ENCODE measurements around the gene GLO1. TPM values are rescaled to one million over a fixed set of nuclear protein-coding genes. Genes with fewer than 3 reads are reported as not detected.

GLO1 gene
- total RNA-seq, 1 experiment from 2014 or later: 155 TPM

GRCh38 chr6:38684237-38684636, 18.7 kb downstream of the GLO1 start:
- Histone ChIP-seq H3K9me3 (no peaks in the 10 kb centered on the region), H3K36me3 (ENCODE audit: control insufficient read depth, insufficient read depth, low read length) (peaks cover 3% of the 10 kb centered on the region), H3K4me1 (no peaks in the 10 kb centered on the region), H3K27me3 (replicated peaks; ENCODE audit: control insufficient read depth, insufficient read depth, low read length) (no peaks in the 10 kb centered on the region), H3K4me3 (ENCODE audit: low read depth, low read length) (no peak overlapping the region)
- peaks cover 26% of the 10 kb centered on the region for H3K36me3 Mint-ChIP-seq (ENCODE audit: insufficient read depth, unreplicated experiment)
- ChIA-PET POLR2A (no interaction called here), CTCF (no interaction called here)
- no peak overlapping the region for H3K27ac Mint-ChIP-seq (ENCODE audit: unreplicated experiment)
- peaks cover 9% of the 10 kb centered on the region for H3K4me1 Mint-ChIP-seq (ENCODE audit: low read depth, unreplicated experiment)
- H3K9me3 Mint-ChIP-seq (ENCODE audit: unreplicated experiment): no peaks in the 10 kb centered on the region
- no peak for DNase-seq
- H3K27me3 Mint-ChIP-seq (ENCODE audit: insufficient read depth, unreplicated experiment): no peaks in the 10 kb centered on the region
- intact Hi-C loops (cut with micrococcal nuclease; ENCODE audit: unreplicated experiment): no loop called here
- H3K4me3 Mint-ChIP-seq (ENCODE audit: unreplicated experiment): no peak overlapping the region
- no TSS peak for BruUV-seq (replicated peaks)
- TF ChIP-seq CTCF (IDR thresholded peaks at IDR 0.05; ENCODE audit: insufficient read depth in 1 of 2, low read depth in 1 of 2, low read length in 1 of 2, severe bottlenecking in 1 of 2, unreplicated experiment in 1 of 2): no peak

- CTCF ChIA-PET: no interaction called here
- H3K27me3 Mint-ChIP-seq (ENCODE audit: insufficient read depth, unreplicated experiment): no peaks in the 10 kb centered on the region
- POLR2A ChIA-PET: no interaction called here
These were observed 21.1 kb downstream of the GLO1 start for GRCh38 chr6:38681850-38682249.

GRCh38 chr6:38679668-38680067, 23.3 kb downstream of the GLO1 start:
- no peak overlapping the region for H3K4me3 ChIP-seq (ENCODE audit: low read depth, low read length)
- no TSS peak for BruUV-seq (replicated peaks)
- H3K9me3 ChIP-seq: no peaks in the 10 kb centered on the region
- H3K36me3 ChIP-seq (ENCODE audit: control insufficient read depth, insufficient read depth, low read length): peaks cover 1% of the 10 kb centered on the region
- Mint-ChIP-seq H3K27ac (ENCODE audit: unreplicated experiment) (no peak overlapping the region), H3K4me1 (ENCODE audit: low read depth, unreplicated experiment) (no peaks in the 10 kb centered on the region), H3K27me3 (ENCODE audit: insufficient read depth, unreplicated experiment) (no peaks in the 10 kb centered on the region), H3K9me3 (ENCODE audit: unreplicated experiment) (no peaks in the 10 kb centered on the region), H3K4me3 (ENCODE audit: unreplicated experiment) (no peak overlapping the region), H3K36me3 (ENCODE audit: insufficient read depth, unreplicated experiment) (peaks cover 55% of the 10 kb centered on the region)
- no peaks in the 10 kb centered on the region for H3K4me1 ChIP-seq
- intact Hi-C loops (cut with micrococcal nuclease; ENCODE audit: unreplicated experiment): loop anchor here (10.0 kb wide), 1 partner anchor 255 kb away; no protein-coding TSS in a partner anchor
- TF ChIP-seq CTCF (IDR thresholded peaks at IDR 0.05; ENCODE audit: insufficient read depth in 1 of 2, low read depth in 1 of 2, low read length in 1 of 2, severe bottlenecking in 1 of 2, unreplicated experiment in 1 of 2): no peak
- no peak for DNase-seq
- CTCF ChIA-PET: no interaction called here
- no peaks in the 10 kb centered on the region for H3K27me3 ChIP-seq (replicated peaks; ENCODE audit: control insufficient read depth, insufficient read depth, low read length)
- POLR2A ChIA-PET: no interaction called here

More at GRCh38 chr6:38681850-38682249, 21.1 kb downstream of the GLO1 start:
- Mint-ChIP-seq H3K27ac (ENCODE audit: unreplicated experiment) (no peak overlapping the region), H3K36me3 (ENCODE audit: insufficient read depth, unreplicated experiment) (peaks cover 43% of the 10 kb centered on the region), H3K9me3 (ENCODE audit: unreplicated experiment) (no peaks in the 10 kb centered on the region), H3K4me1 (ENCODE audit: low read depth, unreplicated experiment) (no peaks in the 10 kb centered on the region), H3K4me3 (ENCODE audit: unreplicated experiment) (no peak overlapping the region)
- no peak for TF ChIP-seq CTCF (IDR thresholded peaks at IDR 0.05; ENCODE audit: insufficient read depth in 1 of 2, low read depth in 1 of 2, low read length in 1 of 2, severe bottlenecking in 1 of 2, unreplicated experiment in 1 of 2)
- Histone ChIP-seq H3K4me1 (no peaks in the 10 kb centered on the region), H3K4me3 (ENCODE audit: low read depth, low read length) (no peak overlapping the region), H3K36me3 (ENCODE audit: control insufficient read depth, insufficient read depth, low read length) (peaks cover 3% of the 10 kb centered on the region), H3K9me3 (no peaks in the 10 kb centered on the region), H3K27me3 (replicated peaks; ENCODE audit: control insufficient read depth, insufficient read depth, low read length) (no peaks in the 10 kb centered on the region)
- DNase-seq: no peak
- no TSS peak for BruUV-seq (replicated peaks)
- intact Hi-C loops (cut with micrococcal nuclease; ENCODE audit: unreplicated experiment): no loop called here

Measured in Caco-2 (cell line).